C4-2B (cell line): ENCODE data around the gene SH3BP1.

ENCODE experiments used
- ZFX ChIP-seq: fragments of 450-650 bp; IDR thresholded peaks from 2 replicates; pipeline ENCODE4 v1.6.1; 2017
- TF ChIP-seq, protein P1 (sequence below): fragments of 450-650 bp; conservative IDR thresholded peaks from 2 replicates; pipeline ENCODE4 v1.5.1; 2017; ENCODE audit warnings: mild to moderate bottlenecking

- TF ChIP-seq, protein P1, sequence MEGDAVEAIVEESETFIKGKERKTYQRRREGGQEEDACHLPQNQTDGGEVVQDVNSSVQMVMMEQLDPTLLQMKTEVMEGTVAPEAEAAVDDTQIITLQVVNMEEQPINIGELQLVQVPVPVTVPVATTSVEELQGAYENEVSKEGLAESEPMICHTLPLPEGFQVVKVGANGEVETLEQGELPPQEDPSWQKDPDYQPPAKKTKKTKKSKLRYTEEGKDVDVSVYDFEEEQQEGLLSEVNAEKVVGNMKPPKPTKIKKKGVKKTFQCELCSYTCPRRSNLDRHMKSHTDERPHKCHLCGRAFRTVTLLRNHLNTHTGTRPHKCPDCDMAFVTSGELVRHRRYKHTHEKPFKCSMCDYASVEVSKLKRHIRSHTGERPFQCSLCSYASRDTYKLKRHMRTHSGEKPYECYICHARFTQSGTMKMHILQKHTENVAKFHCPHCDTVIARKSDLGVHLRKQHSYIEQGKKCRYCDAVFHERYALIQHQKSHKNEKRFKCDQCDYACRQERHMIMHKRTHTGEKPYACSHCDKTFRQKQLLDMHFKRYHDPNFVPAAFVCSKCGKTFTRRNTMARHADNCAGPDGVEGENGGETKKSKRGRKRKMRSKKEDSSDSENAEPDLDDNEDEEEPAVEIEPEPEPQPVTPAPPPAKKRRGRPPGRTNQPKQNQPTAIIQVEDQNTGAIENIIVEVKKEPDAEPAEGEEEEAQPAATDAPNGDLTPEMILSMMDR = no peak
- TF ChIP-seq ZFX = no peak
These were observed 23.0 kb upstream of the SH3BP1 start for GRCh38 chr22:37616201-37617083.
